Measurements from ENCODE around the gene GHR.

The GHR gene

GRCh38 chr5:42517164-42517563 lies 93.9 kb downstream of the GHR start:
- no peak overlapping the region for H3K27ac ChIP-seq (replicated peaks; ENCODE audit: low read length)

GRCh38 chr5:42518595-42519221 lies 95.5 kb downstream of the GHR start:
- no peak overlapping the region for H3K27ac ChIP-seq (replicated peaks; ENCODE audit: low read length)
- no peak overlapping the region for H2BK5ac ChIP-seq (ENCODE audit: low read length)
- H3K4me1 ChIP-seq (ENCODE audit: control insufficient read depth in 2 of 2, insufficient read depth in 1 of 2, low read depth in 1 of 2, low read length in 2 of 2), result no peaks in the 10 kb centered on the region
- no peak for DNase-seq (ENCODE audit: low spot score)
- H3K18ac ChIP-seq (ENCODE audit: low read length), result no peak overlapping the region
- H3K27me3 ChIP-seq (ENCODE audit: control insufficient read depth in 3 of 3, insufficient read depth in 3 of 3, low read depth in 1 of 3, low read length in 3 of 3), result no peaks in the 10 kb centered on the region
- no peak overlapping the region for H2BK15ac ChIP-seq (ENCODE audit: low read length)
- H3K9ac ChIP-seq (ENCODE audit: low read depth, low read length, poor library complexity), result no peak overlapping the region
- H3K4me2 ChIP-seq (ENCODE audit: insufficient read depth, low read length, poor library complexity, severe bottlenecking), result no peak overlapping the region
- H4K91ac ChIP-seq (ENCODE audit: low read depth, low read length, poor library complexity), result no peak overlapping the region
- no peaks in the 10 kb centered on the region for H3K9me3 ChIP-seq (replicated peaks in 1 of 2; ENCODE audit: control insufficient read depth in 2 of 2, insufficient read depth in 1 of 2, low read depth in 1 of 2, low read length in 2 of 2)
- H3K79me1 ChIP-seq (ENCODE audit: low read depth, low read length), result no peaks in the 10 kb centered on the region
- H3K23ac ChIP-seq (ENCODE audit: low read depth, low read length, poor library complexity), result no peak overlapping the region
- no peak overlapping the region for H3K4ac ChIP-seq (ENCODE audit: low read length)
- no peak overlapping the region for H3K4me3 ChIP-seq (ENCODE audit: low read length in 2 of 2)
- no peak overlapping the region for H2AFZ ChIP-seq (ENCODE audit: low read length)
- H4K8ac ChIP-seq (ENCODE audit: low read depth, low read length), result no peak overlapping the region
- no CpG with 5 or more reads among the region's 8 CpGs for WGBS, 2 donors (ENCODE audit: extremely low coverage in 2 of 2, insufficient read length in 2 of 2, insufficient replicate concordance in 1 of 2)
- no peaks in the 10 kb centered on the region for H3K36me3 ChIP-seq (replicated peaks in 1 of 2; ENCODE audit: control insufficient read depth in 2 of 2, insufficient read depth in 2 of 2, low read length in 2 of 2)
- H2BK12ac ChIP-seq (ENCODE audit: low read length), result no peak overlapping the region
- H3K14ac ChIP-seq (ENCODE audit: low read length), result no peak overlapping the region
- no peak overlapping the region for H2AK5ac ChIP-seq (ENCODE audit: low read depth, low read length)
- no peak overlapping the region for H2BK120ac ChIP-seq (ENCODE audit: low read depth, low read length)

More at GRCh38 chr5:42517164-42517563, 93.9 kb downstream of the GHR start:
- H3K4ac ChIP-seq (ENCODE audit: low read length), result no peak overlapping the region
- no peaks in the 10 kb centered on the region for H3K36me3 ChIP-seq (replicated peaks in 1 of 2; ENCODE audit: control insufficient read depth in 2 of 2, insufficient read depth in 2 of 2, low read length in 2 of 2)
- no peak overlapping the region for H4K91ac ChIP-seq (ENCODE audit: low read depth, low read length, poor library complexity)
- no peak overlapping the region for H3K4me3 ChIP-seq (ENCODE audit: low read length in 2 of 2)
- H3K27me3 ChIP-seq (ENCODE audit: control insufficient read depth in 3 of 3, insufficient read depth in 3 of 3, low read depth in 1 of 3, low read length in 3 of 3), result no peaks in the 10 kb centered on the region
- H2BK12ac ChIP-seq (ENCODE audit: low read length), result no peak overlapping the region
- H2BK5ac ChIP-seq (ENCODE audit: low read length), result no peak overlapping the region
- no peaks in the 10 kb centered on the region for H3K4me1 ChIP-seq (ENCODE audit: control insufficient read depth in 2 of 2, insufficient read depth in 1 of 2, low read depth in 1 of 2, low read length in 2 of 2)
- no peak overlapping the region for H2AFZ ChIP-seq (ENCODE audit: low read length)
- H3K14ac ChIP-seq (ENCODE audit: low read length), result no peak overlapping the region
- DNase-seq (ENCODE audit: low spot score), result no peak
- no CpG with 5 or more reads among the region's 2 CpGs for WGBS, 2 donors (ENCODE audit: extremely low coverage in 2 of 2, insufficient read length in 2 of 2, insufficient replicate concordance in 1 of 2)
- no peak overlapping the region for H3K4me2 ChIP-seq (ENCODE audit: insufficient read depth, low read length, poor library complexity, severe bottlenecking)
- H3K23ac ChIP-seq (ENCODE audit: low read depth, low read length, poor library complexity), result no peak overlapping the region
- H2BK120ac ChIP-seq (ENCODE audit: low read depth, low read length), result no peak overlapping the region
- no peaks in the 10 kb centered on the region for H3K9me3 ChIP-seq (replicated peaks in 1 of 2; ENCODE audit: control insufficient read depth in 2 of 2, insufficient read depth in 1 of 2, low read depth in 1 of 2, low read length in 2 of 2)
- H3K79me1 ChIP-seq (ENCODE audit: low read depth, low read length), result no peaks in the 10 kb centered on the region
- no peak overlapping the region for H2AK5ac ChIP-seq (ENCODE audit: low read depth, low read length)
- no peak overlapping the region for H3K18ac ChIP-seq (ENCODE audit: low read length)
- H3K9ac ChIP-seq (ENCODE audit: low read depth, low read length, poor library complexity), result no peak overlapping the region
- H2BK15ac ChIP-seq (ENCODE audit: low read length), result no peak overlapping the region
- H4K8ac ChIP-seq (ENCODE audit: low read depth, low read length), result no peak overlapping the region

DNA sequence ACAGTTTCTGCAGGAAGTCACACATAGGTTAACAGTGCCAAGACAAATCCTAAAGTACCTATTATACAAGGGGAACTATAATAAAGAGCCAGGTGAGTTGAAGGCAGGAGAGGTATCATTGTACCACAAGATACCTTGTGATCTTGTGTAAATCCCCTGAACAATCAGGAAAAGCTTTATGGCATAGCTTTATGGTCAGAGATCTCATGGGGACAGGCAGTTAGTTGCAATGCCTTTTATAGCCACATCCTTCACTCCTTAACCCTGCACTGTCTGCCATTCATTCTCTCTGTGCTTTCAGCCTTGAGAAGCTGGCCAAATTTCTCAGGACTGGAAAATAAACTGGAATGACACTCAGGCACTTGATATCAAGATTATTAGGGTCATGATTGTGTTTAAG lies 97.0 kb downstream of the GHR start:
- H2BK12ac ChIP-seq (ENCODE audit: low read length), result no peak overlapping the region
- no peak overlapping the region for H2BK5ac ChIP-seq (ENCODE audit: low read length)
- no peak overlapping the region for H3K23ac ChIP-seq (ENCODE audit: low read depth, low read length, poor library complexity)
- no peak for DNase-seq (ENCODE audit: low spot score)
- no peak overlapping the region for H2BK15ac ChIP-seq (ENCODE audit: low read length)
- H3K14ac ChIP-seq (ENCODE audit: low read length), result no peak overlapping the region
- H4K8ac ChIP-seq (ENCODE audit: low read depth, low read length), result no peak overlapping the region
- no peak overlapping the region for H3K27ac ChIP-seq (replicated peaks; ENCODE audit: low read length)
- H4K91ac ChIP-seq (ENCODE audit: low read depth, low read length, poor library complexity), result no peak overlapping the region
- no peak overlapping the region for H2BK120ac ChIP-seq (ENCODE audit: low read depth, low read length)
- H3K18ac ChIP-seq (ENCODE audit: low read length), result no peak overlapping the region
- no peaks in the 10 kb centered on the region for H3K27me3 ChIP-seq (ENCODE audit: control insufficient read depth in 3 of 3, insufficient read depth in 3 of 3, low read depth in 1 of 3, low read length in 3 of 3)
- no peak overlapping the region for H3K4me2 ChIP-seq (ENCODE audit: insufficient read depth, low read length, poor library complexity, severe bottlenecking)
- no peaks in the 10 kb centered on the region for H3K4me1 ChIP-seq (ENCODE audit: control insufficient read depth in 2 of 2, insufficient read depth in 1 of 2, low read depth in 1 of 2, low read length in 2 of 2)
- H3K9me3 ChIP-seq (replicated peaks in 1 of 2; ENCODE audit: control insufficient read depth in 2 of 2, insufficient read depth in 1 of 2, low read depth in 1 of 2, low read length in 2 of 2), result no peaks in the 10 kb centered on the region
- no peak overlapping the region for H2AK5ac ChIP-seq (ENCODE audit: low read depth, low read length)
- H3K4ac ChIP-seq (ENCODE audit: low read length), result no peak overlapping the region
- H2AFZ ChIP-seq (ENCODE audit: low read length), result no peak overlapping the region
- no peak overlapping the region for H3K4me3 ChIP-seq (ENCODE audit: low read length in 2 of 2)
- H3K79me1 ChIP-seq (ENCODE audit: low read depth, low read length), result no peaks in the 10 kb centered on the region
- H3K9ac ChIP-seq (ENCODE audit: low read depth, low read length, poor library complexity), result no peak overlapping the region
- no peaks in the 10 kb centered on the region for H3K36me3 ChIP-seq (replicated peaks in 1 of 2; ENCODE audit: control insufficient read depth in 2 of 2, insufficient read depth in 2 of 2, low read length in 2 of 2)

DNA sequence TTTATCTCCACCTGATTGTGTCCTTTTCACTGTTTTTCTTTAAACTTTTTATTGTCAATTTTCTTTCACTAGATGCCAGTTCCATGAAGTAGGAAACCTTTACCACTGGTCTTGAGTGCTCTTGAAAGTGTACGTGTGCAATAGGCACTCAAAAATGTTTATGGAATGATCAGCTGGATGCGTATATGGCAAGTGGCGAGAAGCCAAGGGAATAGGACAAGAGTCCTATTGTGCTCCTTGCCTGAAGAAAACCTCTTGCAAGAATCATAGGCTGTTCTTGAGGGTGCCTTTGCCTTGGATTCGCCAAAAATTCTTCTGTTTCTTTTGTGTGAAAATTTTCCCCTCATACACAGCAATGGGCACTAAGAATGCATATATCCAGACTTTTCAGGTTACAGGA lies 97.7 kb downstream of the GHR start:
- Histone ChIP-seq H3K4me2 (ENCODE audit: insufficient read depth, low read length, poor library complexity, severe bottlenecking) (no peak overlapping the region), H2BK15ac (ENCODE audit: low read length) (no peak overlapping the region), H3K4me1 (ENCODE audit: control insufficient read depth in 2 of 2, insufficient read depth in 1 of 2, low read depth in 1 of 2, low read length in 2 of 2) (no peaks in the 10 kb centered on the region), H3K4me3 (ENCODE audit: low read length in 2 of 2) (no peak overlapping the region), H3K18ac (ENCODE audit: low read length) (no peak overlapping the region), H4K8ac (ENCODE audit: low read depth, low read length) (no peak overlapping the region), H4K91ac (ENCODE audit: low read depth, low read length, poor library complexity) (no peak overlapping the region), H3K14ac (ENCODE audit: low read length) (no peak overlapping the region), H3K36me3 (replicated peaks in 1 of 2; ENCODE audit: control insufficient read depth in 2 of 2, insufficient read depth in 2 of 2, low read length in 2 of 2) (no peaks in the 10 kb centered on the region), H3K9me3 (replicated peaks in 1 of 2; ENCODE audit: control insufficient read depth in 2 of 2, insufficient read depth in 1 of 2, low read depth in 1 of 2, low read length in 2 of 2) (no peaks in the 10 kb centered on the region), H3K79me1 (ENCODE audit: low read depth, low read length) (no peaks in the 10 kb centered on the region), H2BK12ac (ENCODE audit: low read length) (no peak overlapping the region), H3K23ac (ENCODE audit: low read depth, low read length, poor library complexity) (no peak overlapping the region), H2AK5ac (ENCODE audit: low read depth, low read length) (no peak overlapping the region), H3K27ac (replicated peaks; ENCODE audit: low read length) (no peak overlapping the region), H3K27me3 (ENCODE audit: control insufficient read depth in 3 of 3, insufficient read depth in 3 of 3, low read depth in 1 of 3, low read length in 3 of 3) (no peaks in the 10 kb centered on the region), H2BK120ac (ENCODE audit: low read depth, low read length) (no peak overlapping the region), H2AFZ (ENCODE audit: low read length) (no peak overlapping the region), H3K4ac (ENCODE audit: low read length) (no peak overlapping the region), H2BK5ac (ENCODE audit: low read length) (no peak overlapping the region), H3K9ac (ENCODE audit: low read depth, low read length, poor library complexity) (no peak overlapping the region)
- DNase-seq (ENCODE audit: low spot score), result no peak
- WGBS, 2 donors (ENCODE audit: extremely low coverage in 2 of 2, insufficient read length in 2 of 2, insufficient replicate concordance in 1 of 2), result no CpG with 5 or more reads among the region's 4 CpGs
